ENCODE data around the gene INSC.

Gene INSC

DNA sequence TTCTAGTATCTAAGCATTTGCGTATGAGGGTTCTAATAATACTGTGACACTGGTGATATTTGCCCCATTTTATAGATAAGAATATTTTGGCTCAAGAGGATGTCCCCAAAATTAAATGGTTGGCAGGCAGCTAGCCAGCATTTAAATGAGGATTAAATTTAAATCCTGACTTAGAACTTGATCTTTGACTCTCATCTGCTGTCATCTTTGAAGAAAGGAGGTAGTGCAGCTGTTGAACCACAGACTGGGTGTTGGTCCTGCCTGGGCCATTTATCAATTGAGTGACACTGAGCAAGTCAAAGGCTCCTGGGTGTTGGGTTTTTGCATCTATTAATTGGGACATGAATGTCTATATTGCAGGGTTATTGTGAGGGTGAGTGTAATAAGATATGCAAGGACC, 112.3 kb downstream of the INSC start:
- no peak for DNase-seq

DNA sequence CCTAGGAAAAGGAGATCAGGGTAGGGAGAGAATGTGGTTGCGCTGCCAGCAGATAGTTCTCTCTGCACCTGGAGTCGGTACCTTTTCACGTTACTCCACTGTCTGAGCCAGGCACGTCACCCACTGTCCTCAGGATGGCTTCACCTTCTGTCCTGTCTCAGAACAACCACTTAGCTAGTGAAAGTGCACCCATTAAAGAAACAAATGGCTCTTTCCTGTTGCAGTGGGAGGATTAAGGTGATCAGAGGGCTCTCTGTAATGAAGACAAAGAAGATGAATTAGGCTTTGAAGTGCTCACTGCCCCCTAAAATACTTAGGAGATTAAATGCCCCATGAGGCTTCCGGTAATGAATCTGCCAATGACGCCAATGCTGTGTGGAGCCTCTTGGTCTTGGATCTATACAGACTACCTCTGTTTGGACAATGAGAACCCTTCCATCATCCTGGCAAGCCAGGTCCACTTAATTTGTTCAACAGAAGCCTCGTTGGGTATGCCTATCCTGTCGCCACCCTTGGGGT, 113.7 kb downstream of the INSC start:
- DNase-seq, result no peak

DNA sequence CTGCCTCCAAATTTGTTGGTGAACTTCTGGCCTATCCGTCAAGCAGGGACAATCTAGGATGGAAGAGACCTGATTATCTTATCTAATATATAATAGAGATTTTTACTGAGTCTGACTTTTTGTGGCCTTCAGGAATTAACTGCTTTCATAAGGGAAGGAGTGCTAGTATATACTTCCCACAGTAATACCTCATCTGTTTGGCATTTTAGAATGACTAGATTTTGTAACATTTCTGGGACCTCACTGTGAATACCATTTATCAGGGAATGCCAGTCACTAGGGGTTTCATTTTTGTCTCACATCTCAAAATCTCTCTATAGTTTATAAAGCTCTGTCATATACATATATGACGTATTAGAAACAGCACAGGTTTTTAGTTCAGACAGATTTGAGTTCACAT, 114.3 kb downstream of the INSC start:
- DNase-seq, result no peak

DNA sequence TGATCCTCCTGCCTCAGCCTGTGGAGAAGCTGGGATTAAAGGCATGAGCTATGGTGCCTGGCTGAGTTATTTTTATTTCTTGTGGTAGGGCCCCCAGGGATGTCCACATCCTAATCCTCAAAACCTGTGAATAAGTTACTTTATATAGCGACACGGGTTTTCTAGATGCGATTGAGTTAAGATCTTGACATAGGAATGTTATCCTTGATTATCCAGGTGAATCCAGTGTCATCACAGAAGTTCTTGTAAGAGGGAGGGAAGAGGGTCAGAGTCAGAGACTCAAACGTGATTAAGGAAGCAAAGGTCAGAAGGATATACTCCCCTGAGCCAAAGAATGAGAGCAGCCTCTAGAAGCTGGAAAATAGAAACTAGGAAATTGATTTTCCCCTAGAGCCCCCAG, 117.8 kb downstream of the INSC start:
- DNase-seq, result no peak

DNA sequence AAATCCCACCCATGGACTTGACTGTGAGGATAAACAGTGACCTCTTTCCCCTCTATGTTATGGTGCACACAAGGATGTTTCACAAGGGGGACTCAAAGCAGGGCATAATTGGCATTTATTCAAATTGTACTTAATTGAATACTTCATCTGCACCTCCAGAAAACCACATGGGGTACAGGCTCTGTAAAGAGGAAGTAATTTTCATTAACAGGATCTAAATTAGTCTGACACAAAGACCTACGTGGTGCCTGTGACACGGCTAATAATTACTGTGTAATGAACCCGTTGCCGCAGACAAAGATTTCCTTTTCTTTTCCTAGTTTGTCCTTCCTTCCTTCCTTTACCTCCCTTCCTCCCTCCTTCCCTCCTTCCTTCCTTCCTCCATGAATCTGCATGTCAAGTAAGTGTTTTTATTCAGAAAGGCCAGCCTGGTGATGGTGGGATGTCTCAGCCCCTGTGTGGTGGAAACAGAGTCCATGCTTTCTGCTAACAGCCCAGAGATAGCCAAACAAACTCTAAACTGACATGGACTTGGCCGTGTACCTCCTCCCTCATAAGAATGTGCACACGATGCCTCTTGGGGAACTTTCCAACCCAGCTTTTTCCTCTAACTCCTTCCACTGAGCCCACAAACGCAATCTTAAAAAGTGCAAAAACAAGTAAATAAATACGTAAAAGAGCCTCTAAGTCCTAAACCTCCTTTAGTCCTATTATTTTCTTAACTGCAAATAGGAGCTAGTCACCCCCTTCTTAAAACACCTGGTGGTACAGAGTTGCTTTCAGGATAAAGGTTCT, 118.8 kb downstream of the INSC start:
- DNase-seq, result no peak

DNA sequence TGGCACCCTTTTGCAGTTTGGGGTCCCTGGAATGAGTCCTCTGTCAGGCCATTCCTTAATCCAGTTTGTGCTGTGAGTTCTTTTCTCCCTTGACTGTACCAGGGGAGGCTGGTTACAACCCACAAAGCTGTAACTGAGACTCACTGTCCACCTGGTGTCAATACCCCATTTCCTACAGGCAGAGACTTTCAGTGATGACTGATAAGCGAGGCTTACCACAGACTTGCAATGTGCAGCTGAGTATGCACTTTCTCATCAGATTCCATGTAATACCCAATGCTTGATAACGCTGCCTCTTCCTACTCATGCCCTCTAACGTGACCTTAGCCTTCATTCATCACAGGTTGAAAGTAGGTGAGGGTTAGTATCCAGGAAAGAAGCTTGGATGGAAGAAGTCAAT, 120.1 kb downstream of the INSC start:
- DNase-seq, result no peak

DNA sequence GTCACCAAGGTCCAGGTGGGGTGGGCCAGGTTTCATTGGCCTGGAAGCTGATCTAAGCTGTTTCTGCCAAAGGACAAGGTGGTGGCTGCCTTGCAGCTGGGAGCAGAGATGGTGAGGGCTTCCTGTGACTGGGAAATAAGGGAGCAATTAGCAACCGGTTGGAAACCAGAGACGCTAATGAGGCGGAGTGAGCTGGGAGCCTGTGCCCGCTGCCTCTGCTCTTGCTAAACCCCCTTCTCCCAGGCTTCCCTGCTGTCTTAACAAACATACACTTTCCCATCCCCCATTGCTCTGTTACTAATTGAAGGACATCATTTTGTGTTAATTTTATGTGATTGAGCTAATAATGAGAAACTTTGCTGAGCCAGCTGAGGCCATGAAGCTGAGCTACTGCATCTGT, 121.8 kb downstream of the INSC start:
- no peak for DNase-seq

DNA sequence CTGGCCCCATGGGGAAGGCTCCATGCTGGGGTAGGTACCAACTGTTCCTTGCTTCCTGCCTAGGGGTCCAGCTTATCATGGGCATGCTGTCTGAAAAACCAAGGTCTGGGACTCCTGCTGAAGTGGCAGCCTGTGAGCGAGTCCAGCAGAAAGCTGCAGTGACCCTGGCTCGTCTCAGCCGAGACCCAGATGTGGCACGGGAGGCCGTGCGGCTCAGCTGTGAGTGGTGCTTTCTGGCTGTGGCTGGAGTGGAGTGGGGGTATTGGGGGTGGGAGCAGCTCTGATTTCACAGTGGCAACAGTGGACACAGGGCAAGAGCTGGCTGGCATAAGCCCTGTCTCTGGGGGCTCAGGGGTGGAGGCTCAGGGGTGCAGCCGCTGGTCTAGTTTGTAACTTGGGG, 124.1 kb downstream of the INSC start:
- no peak for DNase-seq

DNA sequence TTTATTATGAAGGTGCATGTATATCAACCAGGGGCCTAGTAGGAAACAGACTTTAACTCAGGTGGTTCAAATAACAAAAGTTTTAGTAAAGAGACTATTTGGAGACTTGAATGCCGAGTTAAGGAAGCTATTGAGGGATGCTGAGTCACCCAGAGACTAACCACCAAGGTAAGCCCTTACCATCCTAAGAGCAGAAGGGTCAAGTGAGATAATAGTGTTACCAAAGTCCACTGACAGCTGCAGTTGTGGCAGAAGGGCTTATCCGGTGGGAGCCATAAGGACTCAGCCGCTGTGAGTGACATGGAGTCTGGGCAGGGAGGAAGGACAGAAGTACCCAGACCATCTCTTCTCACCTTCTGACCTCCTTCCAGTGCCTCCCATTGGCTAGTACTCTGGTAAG, 134.0 kb downstream of the INSC start:
- DNase-seq, result no peak

DNA sequence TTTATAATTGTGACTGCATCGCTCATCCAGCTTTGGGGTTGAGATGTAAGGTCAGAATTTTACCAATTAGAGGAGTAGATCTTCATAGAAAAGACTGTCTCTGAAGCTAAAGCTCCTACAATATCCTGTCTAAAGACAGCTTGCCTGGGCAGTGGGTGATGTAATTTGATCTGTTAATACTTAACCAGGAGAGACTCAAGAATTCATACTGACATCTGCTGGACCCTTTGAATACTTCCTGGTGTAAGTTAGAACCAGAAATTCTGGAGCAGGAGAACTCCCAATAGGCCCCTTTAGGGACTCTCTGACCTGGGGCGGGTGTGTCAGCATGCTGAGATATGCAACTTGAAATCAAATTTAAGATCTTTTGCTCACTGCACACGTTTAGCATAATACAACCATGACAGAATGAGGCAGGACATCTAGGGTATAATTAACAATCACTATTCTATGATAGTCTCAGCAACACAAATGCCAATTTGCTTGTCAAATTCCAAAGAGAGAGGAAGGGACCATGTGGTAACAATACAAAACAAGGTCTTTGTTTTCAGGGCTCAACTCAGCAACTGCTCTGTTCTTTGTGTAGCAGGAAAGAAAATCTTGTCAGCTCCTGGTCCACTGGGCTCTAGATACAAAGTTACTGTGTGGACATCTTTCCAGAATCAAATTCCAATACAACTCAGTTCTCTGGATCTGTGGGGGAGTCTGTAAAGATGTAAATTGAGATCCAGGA, 143.9 kb downstream of the INSC start:
- DNase-seq, result no peak

DNA sequence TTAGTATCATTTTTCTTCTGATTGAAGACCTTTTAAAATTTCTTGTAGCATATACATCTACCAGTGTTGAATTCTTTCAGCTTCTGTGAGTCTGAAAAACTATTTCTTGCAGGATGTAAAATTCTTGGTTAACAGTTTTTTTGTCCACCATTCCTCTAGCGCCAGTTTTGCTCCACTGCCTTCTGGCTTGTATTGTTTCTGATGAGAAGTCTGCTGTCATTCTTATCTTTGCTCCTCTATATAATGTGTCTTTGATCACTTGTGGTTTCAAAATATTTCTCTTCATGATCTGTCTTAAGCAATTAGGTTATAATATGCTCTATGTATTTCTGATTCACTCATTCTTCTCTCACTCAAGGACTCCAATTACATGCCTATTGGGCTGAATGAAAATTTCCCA, 152.3 kb downstream of the INSC start:
- DNase-seq, result no peak

DNA sequence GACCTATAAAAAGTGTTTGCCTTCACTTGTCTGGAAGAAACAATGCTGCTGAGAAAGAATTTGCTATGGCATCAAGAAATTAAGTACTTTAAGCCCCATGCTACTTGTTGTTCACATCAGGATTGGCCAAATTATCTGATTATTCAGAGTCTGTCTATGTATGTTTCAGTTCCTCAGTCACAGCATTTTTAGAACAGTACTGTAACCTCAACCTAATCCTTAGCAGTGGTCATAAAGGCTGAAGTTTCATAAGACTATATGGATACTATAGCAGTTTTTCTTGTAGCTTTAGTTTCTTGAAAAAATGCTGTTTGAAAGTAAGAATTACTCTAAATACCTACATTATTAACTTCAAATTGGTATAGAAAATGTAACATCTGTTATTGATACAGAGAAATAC, 153.9 kb downstream of the INSC start:
- DNase-seq, result no peak

DNA sequence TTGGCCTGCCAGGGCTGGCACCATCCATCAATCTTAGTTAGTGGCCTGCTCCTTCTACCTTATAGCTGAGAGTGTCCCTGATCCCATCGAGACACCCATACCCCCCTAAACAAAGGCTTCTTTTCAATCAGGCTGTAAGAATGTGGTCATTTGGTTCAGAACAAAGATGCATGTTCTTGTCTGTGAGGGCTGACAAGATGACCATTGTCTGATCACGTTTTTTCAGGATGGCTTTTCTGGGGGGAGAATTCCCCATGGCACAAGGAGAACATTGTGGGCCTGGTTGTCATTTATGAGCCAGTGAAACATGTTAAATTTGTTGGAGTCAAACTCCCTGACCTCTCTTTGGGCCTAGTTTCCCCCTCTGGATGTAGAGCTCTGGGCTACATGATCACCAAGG, 160.4 kb downstream of the INSC start:
- no peak for DNase-seq

DNA sequence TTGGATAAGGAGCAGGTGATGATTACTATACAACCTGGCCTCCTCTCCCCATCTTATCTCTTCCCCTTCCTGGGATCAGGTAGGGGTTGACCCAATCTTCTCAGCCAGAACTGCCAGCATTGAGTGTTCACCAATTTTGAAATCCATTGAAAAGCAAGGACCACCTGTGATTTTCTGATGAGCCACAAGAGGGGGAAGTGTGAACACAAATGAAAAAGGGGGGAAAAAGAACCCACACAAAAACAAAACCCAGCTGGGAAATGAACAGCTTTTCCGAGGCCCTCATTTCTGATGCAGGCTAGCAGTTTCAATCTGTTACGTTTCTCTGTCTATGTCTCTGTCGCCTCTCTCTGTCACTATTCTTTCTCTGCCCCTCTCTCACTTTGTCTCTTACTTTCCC, 161.9 kb downstream of the INSC start:
- no peak for DNase-seq

DNA sequence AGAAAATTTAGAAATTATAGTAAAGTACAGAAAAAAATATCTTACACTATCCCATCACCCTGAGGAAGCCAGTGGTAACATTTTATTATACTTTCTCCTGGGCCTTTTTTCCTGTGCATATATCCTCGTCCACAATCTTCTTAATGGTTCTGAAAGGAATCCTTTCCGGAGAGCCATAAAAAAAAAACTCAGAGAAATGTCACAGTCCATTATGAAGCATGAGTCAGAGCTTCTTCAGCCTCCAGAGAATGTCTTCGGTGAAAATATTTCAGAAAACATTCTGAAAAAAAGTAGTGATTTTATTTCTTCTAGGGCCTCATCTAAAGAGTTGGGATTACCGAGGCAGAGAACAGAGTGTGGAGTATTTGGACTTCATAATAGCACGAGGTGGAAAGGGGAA, 163.4 kb downstream of the INSC start:
- no peak for DNase-seq

DNA sequence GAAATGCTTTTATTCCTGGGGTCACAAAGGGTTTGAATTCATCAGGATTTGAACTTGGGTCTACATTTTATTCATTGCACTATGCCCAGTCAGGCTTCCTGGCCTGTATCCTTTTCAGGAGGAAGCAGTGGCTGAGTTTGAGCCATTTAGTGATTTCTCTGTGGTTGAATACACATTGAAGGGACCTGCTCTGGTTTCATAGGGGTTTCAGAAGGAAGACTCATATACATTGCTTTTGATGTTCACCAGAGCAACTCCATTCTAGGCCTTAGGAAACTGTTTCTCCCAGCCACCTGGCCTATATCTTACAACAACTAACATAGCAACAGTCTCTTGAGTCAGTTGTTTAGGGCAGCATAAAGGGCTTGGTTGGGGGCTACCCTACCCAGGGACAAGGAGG, 165.7 kb downstream of the INSC start:
- no peak for DNase-seq

DNA sequence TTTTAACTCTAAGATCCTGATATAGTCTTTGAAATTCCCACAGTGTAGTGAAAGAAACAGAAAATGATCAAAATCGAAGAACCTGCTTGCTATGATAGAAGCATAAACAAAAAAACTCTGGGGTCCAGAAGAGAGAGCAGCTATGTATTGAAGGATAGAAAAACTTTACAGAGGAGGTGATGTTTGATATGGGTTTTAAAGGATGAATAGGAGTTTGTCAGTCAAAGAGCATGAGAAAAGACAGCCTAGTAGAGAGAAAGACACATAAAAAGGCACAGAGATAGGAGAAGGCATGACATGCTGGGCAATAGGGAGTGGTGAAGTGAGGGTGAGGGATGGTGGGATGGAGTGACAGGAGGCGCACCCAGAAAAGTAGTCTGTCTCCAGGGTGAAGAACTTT, 168.0 kb downstream of the INSC start:
- no peak for DNase-seq

DNA sequence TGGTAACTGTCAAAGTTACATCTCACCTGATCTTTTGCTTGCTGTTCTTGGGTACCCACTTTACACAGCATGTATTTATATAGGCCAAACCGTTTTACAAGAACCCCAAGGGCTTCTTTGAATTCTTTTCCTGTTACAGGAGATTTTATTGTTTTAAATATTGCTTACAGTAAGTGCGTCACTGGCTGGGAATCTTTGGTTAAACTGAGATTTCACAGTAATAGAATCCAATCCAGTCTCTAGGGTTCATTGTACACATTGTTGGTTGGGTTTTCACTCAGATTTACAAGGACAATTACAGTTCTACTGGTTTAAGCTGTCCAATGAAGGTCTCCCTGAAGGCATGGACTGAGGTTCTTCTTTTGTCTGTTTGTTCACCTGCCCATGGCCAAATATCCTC, 171.7 kb downstream of the INSC start:
- DNase-seq, result no peak

DNA sequence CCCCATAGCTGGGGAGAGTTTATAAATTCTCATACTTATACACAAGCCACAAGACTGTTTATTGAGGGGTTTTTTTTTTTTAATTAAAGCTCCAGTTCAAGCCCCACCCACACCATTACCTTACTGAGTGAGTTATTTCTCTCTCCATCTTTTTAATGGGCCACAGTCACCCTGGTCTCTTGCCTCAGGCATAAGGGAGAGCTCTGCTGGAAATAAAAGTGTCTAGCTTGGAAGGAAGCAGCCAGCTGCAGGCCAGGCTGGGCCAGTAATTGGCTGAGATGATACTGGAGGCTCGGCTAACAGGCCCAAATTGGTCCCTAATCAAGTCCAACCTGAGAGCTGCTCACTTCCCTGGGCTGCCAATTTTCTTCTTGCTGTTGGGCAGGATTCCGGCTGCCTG, 174.1 kb downstream of the INSC start:
- DNase-seq, result no peak

DNA sequence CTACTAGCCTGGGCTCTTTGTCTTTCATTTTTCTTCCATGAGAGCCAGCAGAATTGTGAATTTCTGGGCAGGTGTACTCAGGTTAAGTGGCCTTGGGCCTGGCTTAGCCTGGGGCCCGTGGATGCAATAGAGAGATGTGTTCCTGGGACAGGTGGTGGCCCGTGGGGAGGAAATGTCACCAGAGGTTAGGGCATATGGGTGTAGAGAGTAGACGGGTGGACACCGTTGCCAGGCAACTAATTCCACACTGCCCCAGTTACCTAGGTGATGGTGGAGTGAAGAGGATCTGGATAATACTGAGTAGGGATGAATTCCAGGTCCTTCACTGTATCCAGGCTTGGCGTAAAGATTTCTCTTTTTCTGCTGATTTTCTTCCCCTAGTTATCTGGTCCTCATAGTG, 175.0 kb downstream of the INSC start:
- no peak for DNase-seq

DNA sequence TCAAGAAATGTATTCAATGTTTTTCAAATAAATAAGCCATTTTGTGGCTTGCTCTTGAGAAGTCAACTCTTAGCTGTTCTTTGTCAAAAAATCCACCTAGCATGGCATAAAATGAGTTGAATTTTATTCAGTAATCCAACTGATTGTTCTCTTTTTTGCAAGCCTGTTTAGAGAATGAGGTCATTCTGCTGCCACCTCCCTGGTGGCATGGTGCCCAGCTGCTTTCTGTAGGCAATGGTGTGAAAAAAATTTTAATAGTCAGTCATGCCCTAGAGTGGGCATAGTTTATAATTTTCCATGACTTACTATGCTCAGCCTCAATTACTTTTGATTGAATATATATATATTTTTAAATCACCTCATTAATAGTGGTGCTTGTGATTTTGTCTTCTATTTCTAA, 177.2 kb downstream of the INSC start:
- DNase-seq, result no peak

DNA sequence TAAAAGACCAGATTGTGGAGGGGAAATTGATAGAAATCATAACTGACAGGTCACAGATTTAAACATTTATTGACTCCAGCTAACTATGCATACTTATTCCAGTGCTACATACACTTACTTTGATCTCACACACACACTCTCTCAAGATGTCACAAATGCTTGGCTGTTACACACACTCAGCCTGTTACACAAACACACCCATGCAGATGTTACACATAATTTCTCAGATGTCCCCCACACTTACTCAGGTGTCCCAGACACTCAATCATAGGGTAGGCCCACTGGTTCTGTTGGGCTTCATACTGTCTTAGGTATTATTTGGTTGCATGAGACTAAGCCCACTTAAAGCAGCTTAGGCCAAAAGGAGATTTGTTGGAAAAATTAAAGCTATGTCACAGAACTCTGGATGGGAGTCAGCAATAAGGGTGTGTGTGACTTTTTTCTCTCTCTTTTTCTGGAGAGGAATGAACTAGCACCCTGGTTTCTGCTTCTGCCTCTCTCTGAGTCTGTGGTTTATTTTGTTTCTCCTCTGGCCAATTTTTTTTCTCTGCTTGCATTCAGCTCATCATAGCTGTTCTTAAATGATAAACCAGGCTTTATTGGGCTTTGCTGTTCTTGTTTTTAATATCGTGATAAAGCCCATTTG, 179.4 kb downstream of the INSC start:
- DNase-seq, result no peak

DNA sequence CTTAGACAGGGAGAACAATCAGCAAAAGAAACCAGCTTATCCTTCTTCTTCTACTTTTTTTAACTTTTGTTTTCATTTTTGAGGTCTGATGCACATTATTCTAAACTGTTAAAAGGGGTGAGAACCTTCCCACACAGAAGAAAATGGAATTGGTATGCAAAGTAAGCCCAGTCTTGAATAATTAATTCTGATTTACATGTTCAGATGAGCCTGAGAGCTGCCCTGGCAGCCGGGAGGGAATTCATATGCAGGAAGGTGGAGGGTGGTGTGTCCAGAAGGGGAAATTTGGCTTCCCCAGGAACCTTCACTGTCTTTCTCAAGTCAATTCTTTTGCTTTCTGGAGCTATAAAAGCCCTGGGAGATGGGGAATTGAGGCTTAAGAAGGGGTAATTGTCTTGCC, 181.0 kb downstream of the INSC start:
- no peak for DNase-seq
